GM12873 (cell line): ENCODE measurements around the gene L1CAM.

Experiments
- CTCF ChIP-seq: IDR thresholded peaks from 2 replicates; pipeline ENCODE4 v1.5.1; 2012; ENCODE audit warnings: low read depth, mild to moderate bottlenecking, moderate library complexity, low read length, control low read depth; ENCODE audit not compliant: insufficient read depth; ENCODE audit errors: missing control alignments

Gene L1CAM

DNA sequence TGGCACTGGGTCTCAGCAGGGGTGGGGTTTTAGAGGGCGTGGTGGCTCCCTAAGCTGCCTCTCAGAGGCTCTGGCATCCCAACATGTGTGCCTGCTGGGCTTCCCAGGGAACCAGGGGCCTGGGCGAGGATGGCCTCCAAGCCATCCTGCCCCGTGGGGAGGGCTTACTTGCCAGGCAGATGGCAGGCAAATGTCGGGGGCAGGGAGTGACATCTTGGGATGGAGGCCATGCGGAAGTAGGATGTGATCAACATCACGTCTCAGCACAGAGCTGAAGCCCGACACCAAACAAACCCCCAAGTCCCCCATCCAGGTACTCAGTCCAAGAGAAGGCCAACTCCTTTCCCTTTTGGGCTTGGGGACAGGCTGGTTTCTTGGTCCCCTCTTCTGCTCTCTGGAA is 4.7 kb downstream of the L1CAM start:
- TF ChIP-seq CTCF: no peak

DNA sequence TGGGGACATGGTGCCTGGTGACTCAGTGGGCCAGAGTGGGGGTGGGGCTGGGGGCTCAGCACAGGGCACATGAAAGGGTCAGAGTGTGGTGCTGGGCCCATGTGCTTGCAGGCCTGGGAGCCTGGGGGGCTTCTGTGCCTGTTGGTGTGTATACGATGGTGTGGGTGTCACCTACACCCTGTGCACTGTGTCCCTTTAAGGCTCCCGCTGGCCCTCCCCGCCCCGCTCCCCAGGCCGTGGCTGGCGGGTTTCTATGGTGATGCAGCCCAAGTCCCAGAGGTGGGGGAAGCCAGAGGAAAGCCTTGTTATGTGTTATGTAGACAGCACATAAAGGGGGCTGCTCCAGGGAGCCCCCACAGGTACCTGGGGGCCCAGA is 5.5 kb downstream of the L1CAM start:
- no peak for TF ChIP-seq CTCF

GRCh38 chrX:153879741-153880439 is 6.1 kb downstream of the L1CAM start:
- no peak for TF ChIP-seq CTCF

DNA sequence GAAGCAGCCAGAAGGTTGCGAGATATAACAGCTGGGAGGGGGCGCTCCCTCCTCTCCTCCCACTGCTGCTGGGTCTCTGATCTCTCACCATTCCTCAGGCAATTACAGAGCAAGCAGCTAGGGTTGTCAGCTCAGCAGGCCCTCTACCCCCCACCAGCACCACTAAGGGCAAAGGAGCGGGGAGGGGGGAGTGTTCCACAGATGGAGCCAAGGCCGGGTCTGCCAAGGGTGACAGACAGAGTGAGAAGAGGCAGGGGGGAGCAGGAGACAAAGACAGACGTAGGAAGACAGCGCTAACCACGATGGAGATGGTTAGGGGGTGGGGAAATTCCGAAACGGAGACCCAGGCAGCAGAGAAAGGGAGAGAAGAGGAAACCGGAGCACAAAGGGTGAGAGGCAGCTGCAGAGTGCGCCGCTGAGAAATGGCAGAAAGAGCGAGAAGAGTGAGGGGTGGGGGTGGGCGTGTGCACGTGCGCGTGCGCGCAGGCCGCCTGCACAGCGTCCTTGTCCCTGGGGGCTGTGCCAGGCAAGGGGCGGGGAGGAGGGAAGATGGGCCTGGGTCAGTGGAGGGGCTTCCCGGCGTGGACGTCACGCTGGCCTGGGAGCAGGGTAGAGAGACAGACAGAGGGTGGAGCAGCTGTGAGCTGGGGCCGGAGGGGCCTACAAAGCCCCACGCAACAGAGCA is 6.9 kb downstream of the L1CAM start:
- TF ChIP-seq CTCF: no peak

DNA sequence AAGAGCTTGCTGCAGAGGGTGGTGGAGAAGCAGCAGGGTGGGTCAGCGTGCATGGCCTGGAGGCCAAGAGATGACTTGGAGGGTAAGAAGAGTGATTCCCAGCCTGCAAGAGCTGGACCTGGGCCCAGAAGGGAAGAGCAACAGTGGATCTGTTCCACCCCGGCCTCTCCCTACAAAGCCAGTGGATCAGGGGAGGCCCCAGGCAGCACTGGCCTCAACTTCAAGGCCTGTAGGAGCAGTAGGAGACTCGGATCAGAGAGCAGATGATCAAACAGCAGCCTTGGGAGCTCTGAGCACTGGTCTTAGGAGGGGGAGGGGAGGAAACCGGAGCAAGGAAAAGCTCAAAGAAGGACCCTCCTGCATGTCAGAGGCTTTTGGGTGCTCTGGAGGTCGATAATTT is 7.6 kb downstream of the L1CAM start:
- no peak for TF ChIP-seq CTCF

GRCh38 chrX:153877571-153878261 is 8.3 kb downstream of the L1CAM start:
- TF ChIP-seq CTCF: no peak

DNA sequence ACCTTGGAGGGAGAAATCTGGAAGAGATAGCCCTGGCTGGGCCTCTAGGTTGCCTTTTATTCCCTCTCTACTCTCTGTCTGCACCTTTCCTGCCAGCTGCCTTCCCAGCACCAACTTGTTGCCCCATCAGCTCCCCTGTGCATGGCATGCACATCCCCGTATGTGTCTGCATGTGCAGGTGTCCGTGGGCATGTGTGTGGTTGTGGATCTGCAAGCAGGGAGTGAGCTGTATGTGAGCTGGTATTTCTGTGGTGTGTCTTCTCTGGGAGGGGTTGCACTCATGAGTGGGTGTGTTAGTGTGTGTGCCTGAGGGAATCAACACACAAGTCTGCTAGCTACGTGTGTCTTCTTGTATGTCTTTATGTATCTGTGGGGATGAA is 9.9 kb downstream of the L1CAM start:
- no peak for TF ChIP-seq CTCF
